HG02759 (cell line): ENCODE results near the gene GKN1.

Experiments used
- ATAC-seq: cut with Tn5 transposase; IDR thresholded peaks from one replicate; pipeline ENCODE4 v1.9.1; 2021; ENCODE audit warnings: mild to moderate bottlenecking, moderate library complexity; ENCODE audit not compliant: unreplicated experiment

The GKN1 gene

GRCh38 chr2:68959001-68959400 lies 15.4 kb upstream of the GKN1 start:
- ATAC-seq = no peak

GRCh38 chr2:68961380-68961779 lies 13.1 kb upstream of the GKN1 start:
- no peak for ATAC-seq

DNA sequence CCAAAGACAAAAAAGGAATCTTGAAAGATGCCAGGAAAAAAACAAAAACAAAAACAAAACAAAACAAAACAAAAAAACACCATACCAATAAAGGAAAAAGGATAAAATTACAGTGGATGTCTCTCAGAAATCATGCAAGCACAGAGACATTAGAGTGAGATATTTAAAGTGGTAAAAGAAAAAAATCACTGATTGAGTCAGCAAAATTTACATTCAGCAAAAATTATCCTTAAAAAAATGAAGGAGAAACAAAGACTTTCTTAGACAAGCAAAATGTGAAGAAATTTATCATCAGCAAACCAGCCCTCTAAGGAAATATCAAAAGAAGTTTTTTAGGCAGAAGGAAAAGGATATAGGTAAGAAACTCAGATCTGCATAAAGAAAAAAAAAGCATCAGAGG lies 10.2 kb upstream of the GKN1 start:
- no peak for ATAC-seq

GRCh38 chr2:68968221-68968620 lies 6.2 kb upstream of the GKN1 start:
- no peak for ATAC-seq

GRCh38 chr2:68969736-68970490 lies 4.5 kb upstream of the GKN1 start:
- ATAC-seq = no peak

DNA sequence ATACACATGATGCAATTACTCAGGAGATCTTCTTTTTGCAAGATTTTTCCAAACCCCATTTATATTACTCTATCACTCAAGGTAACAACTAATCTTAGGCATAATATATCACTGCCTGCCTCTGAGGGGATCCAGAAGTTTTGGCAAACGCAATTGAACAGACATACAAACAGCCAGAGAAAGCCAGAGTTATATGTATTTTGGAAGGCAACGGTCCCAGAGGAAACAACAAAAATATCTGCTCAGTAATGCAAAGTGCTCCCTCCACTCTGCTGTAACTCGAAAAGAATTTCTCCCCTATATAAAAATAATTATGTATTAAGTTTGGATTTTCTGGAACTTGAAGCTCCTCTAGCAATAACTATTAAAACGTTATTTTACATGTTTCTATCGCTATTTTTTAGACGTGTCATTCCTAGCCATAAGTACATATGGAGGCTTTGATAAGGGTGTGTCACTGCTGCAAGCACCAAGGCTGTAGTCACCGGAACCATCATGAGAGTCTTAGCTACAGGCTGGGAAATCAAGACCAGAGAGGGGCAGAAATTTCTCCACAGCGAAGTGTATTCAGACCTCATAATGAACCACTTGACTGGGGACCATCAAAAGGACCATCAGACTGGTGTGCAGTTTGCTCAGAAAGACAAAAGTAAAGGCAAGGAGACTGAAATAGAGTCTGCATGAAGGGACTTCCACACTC lies 3.7 kb upstream of the GKN1 start:
- no peak for ATAC-seq

GRCh38 chr2:68971591-68972231 lies 2.7 kb upstream of the GKN1 start:
- no peak for ATAC-seq

- ATAC-seq = no peak
These were observed 670 bp downstream of the GKN1 start for GRCh38 chr2:68974946-68975665.

DNA sequence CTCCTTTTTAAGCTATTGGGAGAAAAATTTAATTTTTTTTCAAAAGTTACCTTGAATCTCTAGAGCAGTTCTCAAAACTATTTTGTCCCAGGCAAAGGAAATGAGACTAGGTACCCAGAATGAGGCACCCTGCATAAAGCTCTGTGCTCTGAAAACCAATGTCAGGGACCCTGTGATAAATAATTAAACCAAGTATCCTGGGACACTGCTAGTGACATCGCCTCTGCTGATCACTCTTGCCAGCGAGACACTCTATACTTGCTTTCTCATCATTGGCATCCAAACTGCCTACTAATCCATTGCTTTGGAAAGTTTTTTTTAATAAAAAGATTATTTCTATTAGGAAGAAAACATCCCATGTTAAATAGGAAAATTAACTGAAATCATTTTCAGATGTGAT lies 1.4 kb downstream of the GKN1 start:
- no peak for ATAC-seq

DNA sequence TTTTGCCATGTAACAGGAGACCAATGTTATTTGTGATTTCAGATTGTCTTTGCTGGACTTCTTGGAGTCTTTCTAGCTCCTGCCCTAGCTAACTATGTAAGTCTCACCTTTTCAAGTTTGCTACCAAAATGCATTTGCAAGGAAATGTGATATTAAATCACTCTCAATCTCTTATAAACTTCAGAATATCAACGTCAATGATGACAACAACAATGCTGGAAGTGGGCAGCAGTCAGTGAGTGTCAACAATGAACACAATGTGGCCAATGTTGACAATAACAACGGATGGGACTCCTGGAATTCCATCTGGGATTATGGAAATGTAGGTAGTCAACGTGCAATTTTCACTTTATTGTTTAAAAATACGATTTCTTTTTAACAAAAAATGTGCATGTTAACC lies 3.0 kb downstream of the GKN1 start:
- no peak for ATAC-seq

DNA sequence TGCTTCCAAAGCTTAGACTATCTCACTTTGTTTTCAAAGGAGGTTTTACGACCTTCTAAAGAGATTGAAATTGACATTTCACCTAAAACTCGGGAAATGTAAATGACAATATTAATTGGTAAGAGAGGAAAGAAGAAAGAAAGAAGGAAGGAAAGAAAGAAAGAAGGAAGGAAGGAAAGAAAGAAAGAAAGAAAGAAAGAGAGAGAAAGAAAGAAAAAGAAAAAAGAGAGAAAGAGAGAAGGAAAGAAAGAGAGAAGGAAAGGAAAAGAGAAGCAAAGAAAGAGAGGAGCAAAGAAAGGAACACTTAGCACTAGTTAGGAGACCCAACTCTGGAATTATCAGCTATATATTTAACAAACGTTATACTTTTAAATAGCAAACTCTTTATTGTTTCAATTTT lies 3.7 kb downstream of the GKN1 start:
- ATAC-seq = no peak

DNA sequence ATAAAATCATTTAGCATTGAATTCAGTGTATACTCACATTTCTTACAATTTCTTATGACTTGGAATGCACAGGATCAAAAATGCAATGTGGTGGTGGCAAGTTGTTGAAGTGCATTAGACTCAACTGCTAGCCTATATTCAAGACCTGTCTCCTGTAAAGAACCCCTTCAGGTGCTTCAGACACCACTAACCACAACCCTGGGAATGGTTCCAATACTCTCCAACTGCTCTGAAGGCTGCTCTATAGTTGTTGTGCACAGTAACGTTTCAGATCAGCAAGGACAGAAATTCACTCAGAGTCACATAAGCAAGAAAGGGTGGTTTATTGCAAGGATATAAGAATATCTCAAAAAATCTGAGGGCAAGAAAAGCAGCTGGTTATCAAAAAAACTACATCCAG lies 6.5 kb downstream of the GKN1 start:
- no peak for ATAC-seq

DNA sequence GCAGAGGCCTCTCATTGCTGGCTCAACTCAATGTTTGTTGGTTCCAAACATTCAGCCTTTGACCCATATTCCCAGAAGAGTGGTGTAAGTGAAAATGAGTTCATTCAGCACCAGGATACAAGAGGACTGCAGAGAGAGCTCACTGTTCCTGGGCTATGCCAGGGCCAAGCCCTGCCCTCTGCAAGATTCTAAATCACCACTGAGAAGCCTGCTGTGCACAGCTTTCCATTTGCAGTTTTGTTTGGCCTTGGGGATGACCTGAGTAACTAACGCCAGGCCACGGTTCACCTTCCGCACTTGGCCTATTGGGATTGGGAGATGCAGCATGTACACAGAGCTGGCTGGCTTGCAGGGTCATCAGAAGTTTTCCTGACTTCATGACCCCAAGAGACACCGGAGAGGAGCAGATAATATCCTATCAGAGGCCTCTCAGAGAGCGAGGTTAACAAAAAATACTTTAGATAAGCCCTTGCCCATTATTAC lies 12.6 kb downstream of the GKN1 start:
- no peak for ATAC-seq

GRCh38 chr2:68989035-68989434 lies 14.6 kb downstream of the GKN1 start:
- ATAC-seq = no peak

DNA sequence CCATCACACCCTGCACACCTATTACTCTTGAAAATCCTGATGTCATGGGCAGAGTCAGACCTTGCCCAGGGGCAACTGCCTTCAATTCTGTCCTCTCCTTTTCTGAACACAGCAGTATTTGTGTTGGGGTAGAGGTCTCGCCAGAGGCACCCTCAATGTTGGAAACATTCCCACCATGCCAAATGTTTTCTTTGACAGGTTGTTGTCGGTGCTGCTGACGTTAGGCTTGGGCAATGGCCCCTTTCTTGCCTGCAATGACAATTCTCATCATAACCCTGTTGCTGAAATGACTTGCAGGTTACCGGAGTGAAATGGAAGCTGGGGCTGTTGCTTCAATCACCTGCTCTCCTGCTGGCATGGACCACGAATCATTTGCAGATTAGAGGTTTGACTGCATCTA lies 17.9 kb downstream of the GKN1 start:
- ATAC-seq = no peak

DNA sequence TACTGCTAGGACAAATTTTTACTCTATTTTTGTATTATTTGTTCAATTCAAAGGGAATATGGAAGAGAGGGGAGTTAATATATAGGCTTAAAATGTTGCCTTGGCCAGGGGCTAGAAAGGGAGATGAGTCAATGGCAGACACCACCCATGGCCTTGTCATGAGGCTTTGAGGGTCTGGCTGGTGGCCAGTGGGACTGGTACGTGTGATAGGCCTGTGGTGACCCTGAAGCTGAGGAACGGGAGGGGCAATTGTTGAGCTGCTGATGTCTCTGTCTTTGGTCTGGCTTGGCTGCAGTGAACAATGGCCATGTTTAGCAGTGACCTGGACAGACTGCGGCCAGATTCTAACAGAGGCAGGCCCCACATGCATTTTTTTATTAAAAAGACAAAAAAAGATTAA lies 18.5 kb downstream of the GKN1 start:
- no peak for ATAC-seq

DNA sequence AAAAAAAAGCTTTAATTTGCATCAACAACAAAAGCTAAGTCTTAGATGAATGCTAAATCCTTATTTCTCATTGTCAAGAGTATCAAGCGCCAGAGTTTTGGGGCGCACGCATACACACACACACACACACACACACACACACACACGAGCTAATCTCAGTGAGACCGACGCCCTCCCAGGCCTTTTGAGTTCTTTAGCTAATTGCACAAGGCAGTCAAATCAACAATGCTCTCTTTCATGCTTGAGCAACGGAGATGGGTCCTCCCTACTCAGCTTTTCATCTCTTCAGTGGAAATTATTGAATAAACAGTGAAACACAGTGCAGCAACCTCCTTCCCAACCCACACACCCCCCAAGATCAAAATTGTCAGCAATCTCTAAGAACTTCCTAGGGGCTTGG lies 19.2 kb downstream of the GKN1 start:
- ATAC-seq = no peak

DNA sequence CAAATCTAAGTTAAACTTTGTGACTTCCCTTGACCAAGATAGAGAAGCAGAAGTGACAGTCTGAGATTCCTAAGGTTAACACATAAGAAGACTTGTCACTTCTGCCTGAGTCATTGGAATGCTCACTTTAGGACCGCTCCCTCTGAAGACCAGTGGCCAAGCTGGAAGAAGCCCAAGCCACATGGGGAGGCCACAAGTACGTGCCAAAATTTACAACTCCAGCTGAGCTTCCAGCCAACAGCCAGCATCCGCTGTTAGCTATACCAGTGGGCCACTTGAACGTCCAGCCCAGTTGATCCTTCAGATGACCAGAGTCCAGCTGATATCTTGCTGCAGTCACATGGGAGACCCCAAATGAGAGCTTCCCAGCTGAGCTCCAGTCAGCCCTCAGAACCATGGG lies 20.4 kb downstream of the GKN1 start:
- ATAC-seq = no peak

DNA sequence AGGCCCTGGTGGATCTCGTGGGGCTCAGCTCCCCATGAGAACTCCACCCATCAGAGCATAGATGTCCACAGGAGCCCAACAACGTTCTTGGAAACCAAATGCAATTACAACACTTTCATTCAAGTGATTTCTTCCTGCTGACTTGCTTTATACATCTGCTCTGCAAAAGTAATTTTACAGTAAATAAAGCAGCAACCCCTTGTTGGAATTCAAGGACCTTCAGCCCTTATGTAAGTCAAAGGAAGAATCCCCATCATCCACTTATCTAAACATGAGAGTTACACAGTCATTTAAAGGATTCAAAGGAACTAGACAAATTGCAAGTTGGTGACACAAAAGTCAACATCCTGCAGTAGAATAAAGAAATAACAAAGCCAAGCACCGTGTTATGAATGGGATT lies 21.5 kb downstream of the GKN1 start:
- ATAC-seq = no peak

- no peak for ATAC-seq
These were observed 23.0 kb downstream of the GKN1 start for GRCh38 chr2:68997401-68997800.

- no peak for ATAC-seq
These were observed 27.4 kb downstream of the GKN1 start for GRCh38 chr2:69001879-69002278.
